ENCODE data around the gene CACNA1A. TPM values are rescaled to one million over a fixed set of nuclear protein-coding genes. Genes with fewer than 3 reads are reported as not detected.
"Not testable (repeated sequence)": the region's sequence is repeated elsewhere in the genome, so short reads cannot be mapped to it uniquely, and the experiment has no call there.

The CACNA1A gene
- total RNA-seq, 2 experiments from 2014 or later, result 0.19 to 0.78 TPM

- TF ChIP-seq, protein P1, sequence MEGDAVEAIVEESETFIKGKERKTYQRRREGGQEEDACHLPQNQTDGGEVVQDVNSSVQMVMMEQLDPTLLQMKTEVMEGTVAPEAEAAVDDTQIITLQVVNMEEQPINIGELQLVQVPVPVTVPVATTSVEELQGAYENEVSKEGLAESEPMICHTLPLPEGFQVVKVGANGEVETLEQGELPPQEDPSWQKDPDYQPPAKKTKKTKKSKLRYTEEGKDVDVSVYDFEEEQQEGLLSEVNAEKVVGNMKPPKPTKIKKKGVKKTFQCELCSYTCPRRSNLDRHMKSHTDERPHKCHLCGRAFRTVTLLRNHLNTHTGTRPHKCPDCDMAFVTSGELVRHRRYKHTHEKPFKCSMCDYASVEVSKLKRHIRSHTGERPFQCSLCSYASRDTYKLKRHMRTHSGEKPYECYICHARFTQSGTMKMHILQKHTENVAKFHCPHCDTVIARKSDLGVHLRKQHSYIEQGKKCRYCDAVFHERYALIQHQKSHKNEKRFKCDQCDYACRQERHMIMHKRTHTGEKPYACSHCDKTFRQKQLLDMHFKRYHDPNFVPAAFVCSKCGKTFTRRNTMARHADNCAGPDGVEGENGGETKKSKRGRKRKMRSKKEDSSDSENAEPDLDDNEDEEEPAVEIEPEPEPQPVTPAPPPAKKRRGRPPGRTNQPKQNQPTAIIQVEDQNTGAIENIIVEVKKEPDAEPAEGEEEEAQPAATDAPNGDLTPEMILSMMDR (conservative IDR thresholded peaks at IDR 0.05; ENCODE audit: low read length), result no peak
- TF ChIP-seq EZH2phosphoT487 (IDR thresholded peaks at IDR 0.05; ENCODE audit: borderline replicate concordance, low read depth, low read length), result no peak
- H3K9me2 ChIP-seq (ENCODE audit: insufficient read depth, low read length), result no peaks in the 10 kb centered on the region
- BruUV-seq (replicated peaks), result no TSS peak
- CTCF ChIA-PET (ENCODE audit: unreplicated experiment), result no interaction called here
- no peak overlapping the region for H3K4me2 ChIP-seq (ENCODE audit: low read length)
- no peak overlapping the region for H2AFZ ChIP-seq (ENCODE audit: low read length)
- peaks cover 64% of the 10 kb centered on the region for H3K4me1 ChIP-seq (ENCODE audit: insufficient read depth, low read length, poor library complexity, severe bottlenecking)
- no peaks in the 10 kb centered on the region for H4K20me1 ChIP-seq (ENCODE audit: insufficient read depth, low read length)
- DNase-seq (ENCODE audit: low spot score), result no peak
- H3K27ac ChIP-seq (ENCODE audit: low read depth, low read length, poor library complexity, severe bottlenecking), result no peak overlapping the region
- H3K36me3 ChIP-seq (ENCODE audit: insufficient read depth, low read length), result no peaks in the 10 kb centered on the region
- no peaks in the 10 kb centered on the region for H3K9me3 ChIP-seq (ENCODE audit: low read length)
- H3K79me2 ChIP-seq (ENCODE audit: insufficient read depth, low read depth, low read length), result peaks cover 6% of the 10 kb centered on the region; the same call in 1 of the 2 replicates
- intact Hi-C loops (cut with micrococcal nuclease; ENCODE audit: unreplicated experiment), result no loop called here
- H3K4me3 ChIP-seq (ENCODE audit: low read depth, low read length, poor library complexity, severe bottlenecking), result no peak overlapping the region
- POLR2A ChIA-PET, result interaction anchor here (1.7 to 2.9 kb wide), 3 partner anchors 9 to 12 kb away, joined by 5 to 18 read pairs (median 7); no protein-coding TSS in a partner anchor
Measured at GRCh38 chr19:13171146-13171545, 335.1 kb downstream of the CACNA1A start.

DNA sequence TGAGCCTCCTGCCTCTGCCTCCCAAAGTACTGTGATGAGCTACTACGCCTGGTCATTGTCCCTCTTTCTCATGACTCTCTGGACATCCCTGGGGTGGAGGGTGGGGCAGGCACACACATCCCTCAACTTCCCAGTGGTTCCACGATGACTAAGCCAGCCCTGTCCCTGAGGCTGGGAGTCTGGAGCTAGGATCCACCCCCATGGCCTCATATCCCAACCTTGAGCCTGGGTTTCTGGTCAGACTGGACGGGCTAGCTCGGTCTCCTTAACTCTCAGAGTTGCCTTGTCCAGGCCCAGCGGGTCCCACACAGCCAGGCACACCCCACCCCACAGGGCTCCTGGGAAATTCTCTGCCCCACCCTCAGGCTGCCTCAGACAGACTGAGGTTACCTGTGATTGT lies 336.5 kb downstream of the CACNA1A start:
- ChIA-PET POLR2A (interaction anchor here (0.5 to 2.9 kb wide), 6 partner anchors 8 to 18 kb away, joined by 3 to 18 read pairs (median 5); no protein-coding TSS in a partner anchor), CTCF (ENCODE audit: unreplicated experiment) (no interaction called here)
- intact Hi-C loops (cut with micrococcal nuclease; ENCODE audit: unreplicated experiment), result loop anchor here (10.0 kb wide), 1 partner anchor 665 kb away; no protein-coding TSS in a partner anchor
- no TSS peak for BruUV-seq (replicated peaks)
- Histone ChIP-seq H3K4me2 (ENCODE audit: low read length) (peak overlapping the region; percentile 74; the same call in 1 of the 2 replicates), H3K9me2 (ENCODE audit: insufficient read depth, low read length) (no peaks in the 10 kb centered on the region), H3K79me2 (ENCODE audit: insufficient read depth, low read depth, low read length) (peaks cover 6% of the 10 kb centered on the region; the same call in 1 of the 2 replicates), H3K9me3 (ENCODE audit: low read length) (no peaks in the 10 kb centered on the region), H4K20me1 (ENCODE audit: insufficient read depth, low read length) (no peaks in the 10 kb centered on the region), H3K4me1 (ENCODE audit: insufficient read depth, low read length, poor library complexity, severe bottlenecking) (peaks cover 78% of the 10 kb centered on the region), H2AFZ (ENCODE audit: low read length) (no peak overlapping the region), H3K27ac (ENCODE audit: low read depth, low read length, poor library complexity, severe bottlenecking) (peak overlapping the region; percentile 95), H3K4me3 (ENCODE audit: low read depth, low read length, poor library complexity, severe bottlenecking) (no peak overlapping the region), H3K36me3 (ENCODE audit: insufficient read depth, low read length) (no peaks in the 10 kb centered on the region)
- TF ChIP-seq EZH2phosphoT487 (IDR thresholded peaks at IDR 0.05; ENCODE audit: borderline replicate concordance, low read depth, low read length), result no peak
- TF ChIP-seq, protein P1 (conservative IDR thresholded peaks at IDR 0.05; ENCODE audit: low read length), result no peak
- DNase-seq (ENCODE audit: low spot score), result no peak

DNA sequence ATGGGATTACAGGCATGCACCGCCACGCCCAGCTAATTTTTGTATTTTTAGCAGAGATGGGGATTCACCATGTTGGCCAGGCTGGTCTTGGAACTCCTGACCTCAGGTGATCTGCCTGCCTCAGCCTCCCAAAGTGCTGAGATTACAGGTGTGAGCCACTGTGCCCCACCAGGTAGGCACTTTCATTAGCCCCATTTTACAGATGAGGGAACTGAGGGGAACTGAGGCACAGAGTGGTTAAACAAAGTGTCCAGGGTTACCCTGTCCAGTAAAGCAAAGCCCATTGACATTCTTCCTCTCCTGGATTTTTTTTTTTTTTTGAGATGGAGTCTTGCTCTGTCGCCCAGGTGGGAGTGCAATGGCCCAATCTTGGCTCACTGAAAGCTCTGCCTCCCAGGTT lies 340.1 kb downstream of the CACNA1A start:
- H3K9me2 ChIP-seq (ENCODE audit: insufficient read depth, low read length); H3K9me3 ChIP-seq (ENCODE audit: low read length); H3K4me3 ChIP-seq (ENCODE audit: low read depth, low read length, poor library complexity, severe bottlenecking); H4K20me1 ChIP-seq (ENCODE audit: insufficient read depth, low read length); CTCF ChIA-PET (ENCODE audit: unreplicated experiment); H3K4me2 ChIP-seq (ENCODE audit: low read length); BruUV-seq (replicated peaks); DNase-seq (ENCODE audit: low spot score); H3K36me3 ChIP-seq (ENCODE audit: insufficient read depth, low read length); H2AFZ ChIP-seq (ENCODE audit: low read length): not testable (repeated sequence)
- H3K4me1 ChIP-seq (ENCODE audit: insufficient read depth, low read length, poor library complexity, severe bottlenecking), result peaks cover 96% of the 10 kb centered on the region
- intact Hi-C loops (cut with micrococcal nuclease; ENCODE audit: unreplicated experiment), result loop anchor here (2.0 to 10.0 kb wide), 2 partner anchors 13 to 669 kb away; no protein-coding TSS in a partner anchor
- peak overlapping the region; percentile 95 for H3K27ac ChIP-seq (ENCODE audit: low read depth, low read length, poor library complexity, severe bottlenecking)
- peaks cover 16% of the 10 kb centered on the region; the same call in 1 of the 2 replicates for H3K79me2 ChIP-seq (ENCODE audit: insufficient read depth, low read depth, low read length)
- POLR2A ChIA-PET, result interaction anchor here (0.6 kb wide), 2 partner anchors 16 to 20 kb away, joined by 3 read pairs; no protein-coding TSS in a partner anchor
